ENCODE results near the gene C1S. TPM values are rescaled to one million over a fixed set of nuclear protein-coding genes. Genes with fewer than 3 reads are reported as not detected.
A peak's percentile ranks its signal among the peaks of the same experiment; 100 is the strongest.

Gene C1S
- total RNA-seq, 3 donors from 2014 or later (not counting 1 experiment from before 2014, with no cell fraction given) = 1.6 to 1.9 (median 1.9) TPM

DNA sequence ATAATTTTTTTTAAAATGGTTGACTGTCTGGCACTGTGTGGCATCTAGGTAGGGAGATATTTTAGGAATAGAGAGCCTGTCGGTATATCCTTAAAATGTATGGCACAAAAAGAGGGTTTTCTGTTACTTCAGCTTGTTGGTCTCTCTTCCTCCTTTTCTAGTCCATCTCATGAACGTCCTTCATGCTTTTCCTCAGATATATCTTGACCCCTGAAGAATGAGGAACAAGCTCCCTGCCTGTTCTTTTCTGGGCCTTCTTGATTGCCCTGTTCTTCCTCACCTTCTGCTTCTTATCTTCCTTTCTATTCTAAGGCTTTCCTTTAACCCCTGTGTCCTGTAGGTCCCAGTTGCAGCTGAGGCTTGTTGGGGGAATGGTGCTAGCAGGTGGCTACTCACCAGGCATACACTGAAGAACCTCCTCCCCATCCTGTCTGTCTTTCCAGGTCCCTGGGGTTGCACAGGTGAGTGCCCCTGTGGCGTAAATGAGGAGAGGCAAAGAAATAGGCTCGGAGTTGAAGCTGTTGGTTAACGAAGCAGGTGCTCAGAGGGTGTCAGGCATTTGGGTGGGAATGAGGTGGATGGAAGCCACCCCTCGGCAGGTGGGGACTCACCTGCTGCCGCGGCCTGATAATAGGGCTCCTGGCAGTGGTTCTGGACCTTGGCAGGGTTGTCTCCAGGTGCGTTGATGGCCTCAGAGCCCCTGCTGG, 38.9 kb downstream of the C1S start:
- Histone ChIP-seq H3K9me3 (ENCODE audit: control insufficient read depth, insufficient read depth, low read length) (no peaks in the 10 kb centered on the region), H3K4me1 (ENCODE audit: control insufficient read depth, insufficient read depth, low read length) (no peaks in the 10 kb centered on the region), H3K4me3 (ENCODE audit: low read length) (no peak overlapping the region), H3K27ac (ENCODE audit: low read length) (no peak overlapping the region), H3K36me3 (ENCODE audit: control insufficient read depth, insufficient read depth, low read length) (peaks cover 17% of the 10 kb centered on the region), H3K27me3 (ENCODE audit: control insufficient read depth, insufficient read depth, low read length) (no peaks in the 10 kb centered on the region)
- no peak overlapping the region for H3K4me3 Mint-ChIP-seq
- H3K36me3 Mint-ChIP-seq = no peaks in the 10 kb centered on the region
- DNase-seq = no peak
- 90% methylated on average over 8 of the region's 9 CpGs for WGBS (ENCODE audit: insufficient coverage)
- intact Hi-C loops (cut with micrococcal nuclease) = no loop called here
- no peak for ATAC-seq
- H3K27me3 Mint-ChIP-seq (ENCODE audit: low read depth in 2 of 2) = no peaks in the 10 kb centered on the region
- H3K27ac Mint-ChIP-seq = no peak overlapping the region
- TF ChIP-seq, protein P1, sequence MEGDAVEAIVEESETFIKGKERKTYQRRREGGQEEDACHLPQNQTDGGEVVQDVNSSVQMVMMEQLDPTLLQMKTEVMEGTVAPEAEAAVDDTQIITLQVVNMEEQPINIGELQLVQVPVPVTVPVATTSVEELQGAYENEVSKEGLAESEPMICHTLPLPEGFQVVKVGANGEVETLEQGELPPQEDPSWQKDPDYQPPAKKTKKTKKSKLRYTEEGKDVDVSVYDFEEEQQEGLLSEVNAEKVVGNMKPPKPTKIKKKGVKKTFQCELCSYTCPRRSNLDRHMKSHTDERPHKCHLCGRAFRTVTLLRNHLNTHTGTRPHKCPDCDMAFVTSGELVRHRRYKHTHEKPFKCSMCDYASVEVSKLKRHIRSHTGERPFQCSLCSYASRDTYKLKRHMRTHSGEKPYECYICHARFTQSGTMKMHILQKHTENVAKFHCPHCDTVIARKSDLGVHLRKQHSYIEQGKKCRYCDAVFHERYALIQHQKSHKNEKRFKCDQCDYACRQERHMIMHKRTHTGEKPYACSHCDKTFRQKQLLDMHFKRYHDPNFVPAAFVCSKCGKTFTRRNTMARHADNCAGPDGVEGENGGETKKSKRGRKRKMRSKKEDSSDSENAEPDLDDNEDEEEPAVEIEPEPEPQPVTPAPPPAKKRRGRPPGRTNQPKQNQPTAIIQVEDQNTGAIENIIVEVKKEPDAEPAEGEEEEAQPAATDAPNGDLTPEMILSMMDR (IDR thresholded peaks at IDR 0.05) = no peak
- peaks cover 19 to 21% of the 10 kb centered on the region in 2 donors for H3K4me1 Mint-ChIP-seq
- no peaks in the 10 kb centered on the region for H3K9me3 Mint-ChIP-seq

DNA sequence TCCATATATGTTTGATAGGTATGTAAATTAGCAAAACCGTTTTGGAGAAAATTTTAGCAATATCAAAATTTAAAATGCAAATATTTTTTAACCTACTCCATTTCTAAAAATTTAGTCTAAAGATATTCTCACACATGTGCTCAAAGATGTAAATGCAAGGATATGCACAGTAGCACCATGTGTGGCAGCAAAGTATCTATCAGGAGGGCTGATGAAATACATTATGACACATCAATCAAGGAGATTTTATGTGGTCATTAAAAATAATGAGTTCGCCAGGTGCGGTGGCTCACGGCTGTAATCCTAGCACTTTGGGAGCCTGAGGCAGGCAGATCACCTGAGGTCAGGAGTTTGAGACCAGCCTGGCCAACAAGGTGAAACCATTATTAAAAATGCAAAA, 39.7 kb downstream of the C1S start:
- H3K9me3 Mint-ChIP-seq = no peaks in the 10 kb centered on the region
- H3K4me3 ChIP-seq (ENCODE audit: low read length) = no peak overlapping the region
- no peaks in the 10 kb centered on the region for H3K27me3 Mint-ChIP-seq (ENCODE audit: low read depth in 2 of 2)
- H3K36me3 Mint-ChIP-seq = no peaks in the 10 kb centered on the region
- intact Hi-C loops (cut with micrococcal nuclease) = no loop called here
- H3K27me3 ChIP-seq (ENCODE audit: control insufficient read depth, insufficient read depth, low read length) = no peaks in the 10 kb centered on the region
- H3K4me1 ChIP-seq (ENCODE audit: control insufficient read depth, insufficient read depth, low read length) = no peaks in the 10 kb centered on the region
- H3K27ac ChIP-seq (ENCODE audit: low read length) = no peak overlapping the region
- ATAC-seq (no peak), DNase-seq (no peak)
- H3K36me3 ChIP-seq (ENCODE audit: control insufficient read depth, insufficient read depth, low read length) = peaks cover 17% of the 10 kb centered on the region
- no peaks in the 10 kb centered on the region for H3K9me3 ChIP-seq (ENCODE audit: control insufficient read depth, insufficient read depth, low read length)
- no peak overlapping the region for H3K4me3 Mint-ChIP-seq
- TF ChIP-seq, protein P1 (IDR thresholded peaks at IDR 0.05) = no peak
- 94% methylated on average over 3 of the region's 4 CpGs for WGBS (ENCODE audit: insufficient coverage)
- peaks cover 19 to 21% of the 10 kb centered on the region in 2 donors for H3K4me1 Mint-ChIP-seq
- H3K27ac Mint-ChIP-seq = no peak overlapping the region

DNA sequence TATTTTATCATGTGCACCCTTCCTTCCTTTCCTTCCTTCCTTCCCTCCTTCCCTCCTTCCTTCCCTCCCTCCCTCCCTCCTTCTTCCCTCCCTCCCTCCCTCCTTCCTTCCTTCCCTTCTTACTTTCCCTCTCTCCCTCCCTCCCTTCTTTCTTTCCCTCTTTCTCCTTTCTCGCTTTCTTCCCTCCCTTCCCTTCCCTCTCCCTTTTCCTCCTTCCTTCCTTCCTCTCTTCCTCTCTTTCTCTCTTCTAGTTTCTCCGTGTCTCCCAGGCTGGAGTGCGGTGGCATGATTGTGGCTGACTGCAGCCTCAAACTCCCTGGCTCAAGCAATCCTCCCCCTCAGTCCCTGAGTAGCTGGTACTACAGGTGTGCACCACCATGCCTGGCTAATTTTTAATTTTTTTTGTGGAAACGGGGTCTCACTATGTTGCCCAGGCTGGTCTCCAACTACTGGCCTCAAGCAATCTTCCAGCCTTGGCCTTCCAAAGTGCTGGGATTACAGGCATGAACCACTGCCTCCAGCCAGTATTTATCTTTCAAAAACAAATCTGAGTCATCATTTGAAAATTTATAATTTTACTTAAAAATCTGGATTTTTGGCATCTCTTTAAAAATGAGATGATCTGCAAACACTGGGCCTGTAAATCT, 40.7 kb downstream of the C1S start:
- Mint-ChIP-seq H3K36me3 (peaks cover 9% of the 10 kb centered on the region), H3K27me3 (ENCODE audit: low read depth in 2 of 2) (no peaks in the 10 kb centered on the region), H3K9me3 (peaks cover 2 to 5% of the 10 kb centered on the region in 2 donors), H3K27ac (peak overlapping the region in 1 of 2 donors; percentile 70), H3K4me3 (no peak overlapping the region), H3K4me1 (peaks cover 27 to 31% of the 10 kb centered on the region in 2 donors)
- TF ChIP-seq, protein P1 (IDR thresholded peaks at IDR 0.05) = no peak
- DNase-seq (no peak), ATAC-seq (no peak)
- Histone ChIP-seq H3K9me3 (ENCODE audit: control insufficient read depth, insufficient read depth, low read length) (no peaks in the 10 kb centered on the region), H3K27ac (ENCODE audit: low read length) (no peak overlapping the region), H3K36me3 (ENCODE audit: control insufficient read depth, insufficient read depth, low read length) (peaks cover 17% of the 10 kb centered on the region), H3K4me3 (ENCODE audit: low read length) (no peak overlapping the region), H3K27me3 (ENCODE audit: control insufficient read depth, insufficient read depth, low read length) (no peaks in the 10 kb centered on the region), H3K4me1 (ENCODE audit: control insufficient read depth, insufficient read depth, low read length) (no peaks in the 10 kb centered on the region)
- 93% methylated on average over 4 of the region's 4 CpGs for WGBS (ENCODE audit: insufficient coverage)
- intact Hi-C loops (cut with micrococcal nuclease) = no loop called here
